HL-60 (cell line): ENCODE results near the gene BEND6.

Experiments used
- DNase-seq, 2 experiments: peaks; one replicate each; pipeline ENCODE4 v3.0.0-alpha.2; 2010 to 2020; ENCODE audit warnings: low read depth in 1 of 2, low spot score in 1 of 2
- H3K27ac ChIP-seq: fragments of 250-450 bp; sonication (Bioruptor Pico); replicated peaks from 2 replicates; pipeline ENCODE4 v1.5.1; 2020; ENCODE audit warnings: mild to moderate bottlenecking, moderate library complexity
- H3K27me3 ChIP-seq: fragments of 250-450 bp; sonication (Bioruptor Pico); 2 replicates; pipeline ENCODE4 v1.5.1; 2021; ENCODE audit warnings: mild to moderate bottlenecking, moderate library complexity; ENCODE audit not compliant: insufficient read depth, poor library complexity, severe bottlenecking
- H3K4me3 ChIP-seq: replicated peaks from 2 replicates; pipeline ENCODE4 v1.5.1; 2011; ENCODE audit warnings: mild to moderate bottlenecking, control low read depth, low read length; ENCODE audit not compliant: insufficient read depth
- GABPA ChIP-seq: IDR thresholded peaks from 2 replicates; pipeline ENCODE4 v1.6.1; 2012; ENCODE audit warnings: low read depth
- POLR2AphosphoS5 ChIP-seq: IDR thresholded peaks from 2 replicates; pipeline ENCODE4 v1.6.1; 2012; ENCODE audit warnings: low read depth
- REST ChIP-seq: IDR thresholded peaks from 2 replicates; pipeline ENCODE4 v1.6.1; 2012; ENCODE audit warnings: low read depth; ENCODE audit not compliant: insufficient replicate concordance
- SPI1 ChIP-seq: IDR thresholded peaks from 2 replicates; pipeline ENCODE4 v1.6.1; 2012; ENCODE audit warnings: low read depth, mild to moderate bottlenecking, borderline replicate concordance
- TF ChIP-seq, protein P1 (sequence below): IDR thresholded peaks from one replicate; pipeline ENCODE4 v1.5.1; 2011; ENCODE audit warnings: low read length, control low read depth, inconsistent platforms; ENCODE audit not compliant: insufficient read depth

The BEND6 gene

DNA sequence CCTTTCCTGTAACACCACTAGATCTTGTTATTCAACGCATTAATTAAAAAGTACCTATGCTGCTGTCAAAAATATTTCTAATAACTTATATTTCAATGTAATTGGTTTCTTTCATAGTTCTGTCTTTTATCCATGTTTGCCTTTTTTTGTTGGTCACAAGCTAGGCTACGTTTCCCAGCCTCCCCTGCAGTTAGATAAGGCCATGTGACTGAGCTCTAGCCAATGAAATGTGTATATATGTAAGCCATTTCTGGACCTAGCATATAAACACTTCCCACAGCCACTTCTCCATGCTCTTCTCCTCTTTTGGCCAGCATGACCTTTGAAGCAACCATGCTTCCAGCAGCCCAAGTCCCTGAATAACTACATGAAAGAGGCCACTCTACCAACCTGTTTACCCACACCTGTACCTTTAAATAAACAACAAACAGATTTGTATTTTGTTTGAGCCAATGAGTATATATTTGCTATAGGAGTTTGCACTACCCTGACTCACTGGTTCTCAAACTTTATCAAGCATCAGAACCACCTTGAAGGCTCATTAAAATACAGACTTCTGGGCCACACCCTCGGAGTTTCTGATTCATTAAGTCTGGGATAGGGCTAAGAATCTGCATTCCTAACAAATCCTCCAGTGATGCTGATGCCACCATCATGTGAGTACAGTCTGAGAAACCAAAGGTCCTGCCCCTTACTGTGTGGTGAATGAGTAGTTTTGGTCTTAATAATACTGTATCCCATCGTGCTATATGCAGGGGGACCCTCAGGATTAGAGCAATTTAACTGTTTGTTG, 45.6 kb upstream of the BEND6 start:
- Histone ChIP-seq H3K27me3 (no peaks in the 10 kb centered on the region), H3K27ac (no peak overlapping the region), H3K4me3 (no peak overlapping the region)
- TF ChIP-seq, protein P1, sequence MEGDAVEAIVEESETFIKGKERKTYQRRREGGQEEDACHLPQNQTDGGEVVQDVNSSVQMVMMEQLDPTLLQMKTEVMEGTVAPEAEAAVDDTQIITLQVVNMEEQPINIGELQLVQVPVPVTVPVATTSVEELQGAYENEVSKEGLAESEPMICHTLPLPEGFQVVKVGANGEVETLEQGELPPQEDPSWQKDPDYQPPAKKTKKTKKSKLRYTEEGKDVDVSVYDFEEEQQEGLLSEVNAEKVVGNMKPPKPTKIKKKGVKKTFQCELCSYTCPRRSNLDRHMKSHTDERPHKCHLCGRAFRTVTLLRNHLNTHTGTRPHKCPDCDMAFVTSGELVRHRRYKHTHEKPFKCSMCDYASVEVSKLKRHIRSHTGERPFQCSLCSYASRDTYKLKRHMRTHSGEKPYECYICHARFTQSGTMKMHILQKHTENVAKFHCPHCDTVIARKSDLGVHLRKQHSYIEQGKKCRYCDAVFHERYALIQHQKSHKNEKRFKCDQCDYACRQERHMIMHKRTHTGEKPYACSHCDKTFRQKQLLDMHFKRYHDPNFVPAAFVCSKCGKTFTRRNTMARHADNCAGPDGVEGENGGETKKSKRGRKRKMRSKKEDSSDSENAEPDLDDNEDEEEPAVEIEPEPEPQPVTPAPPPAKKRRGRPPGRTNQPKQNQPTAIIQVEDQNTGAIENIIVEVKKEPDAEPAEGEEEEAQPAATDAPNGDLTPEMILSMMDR = no peak
- DNase-seq = no peak

DNA sequence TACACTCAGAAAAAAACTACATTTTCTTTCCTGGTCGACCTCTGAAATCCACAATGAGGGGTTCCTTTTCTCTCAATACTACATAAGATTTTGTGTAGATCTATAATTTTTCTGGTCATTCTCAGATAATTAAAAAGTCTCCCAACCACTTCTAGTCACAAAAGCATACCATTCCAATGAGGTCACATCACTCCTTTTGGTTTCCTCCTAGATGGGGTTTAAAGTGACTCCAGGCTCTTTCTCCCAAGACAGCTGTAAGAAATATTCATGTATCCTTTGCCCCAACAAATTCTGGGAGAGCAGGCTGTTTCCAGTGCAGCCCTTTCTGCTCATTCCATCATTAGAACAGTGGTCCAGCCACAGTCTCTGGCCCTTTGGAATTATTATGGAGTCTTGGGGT, 43.1 kb upstream of the BEND6 start:
- H3K27ac ChIP-seq = no peak overlapping the region
- no peak for DNase-seq
- no peak overlapping the region for H3K4me3 ChIP-seq
- TF ChIP-seq GABPA (no peak), SPI1 (no peak), POLR2AphosphoS5 (no peak), REST (no peak)
- TF ChIP-seq, protein P1 = no peak
- H3K27me3 ChIP-seq = no peaks in the 10 kb centered on the region

GRCh38 chr6:56913285-56914074, 41.4 kb upstream of the BEND6 start:
- Histone ChIP-seq H3K27ac (no peak overlapping the region), H3K27me3 (no peaks in the 10 kb centered on the region), H3K4me3 (no peak overlapping the region)
- DNase-seq = no peak
- TF ChIP-seq SPI1 (no peak), POLR2AphosphoS5 (no peak), REST (no peak)
- TF ChIP-seq, protein P1 = no peak
